HG03060 (cell line): ENCODE data around the gene TMEM218.

ENCODE experiments used
- ATAC-seq: cut with Tn5 transposase; IDR thresholded peaks from one replicate; pipeline ENCODE4 v1.9.1; 2021; ENCODE audit warnings: low read depth, moderate number of reproducible peaks; ENCODE audit not compliant: unreplicated experiment

Gene TMEM218

GRCh38 chr11:125132071-125132470, 20.6 kb upstream of the TMEM218 start:
- ATAC-seq, result no peak

DNA sequence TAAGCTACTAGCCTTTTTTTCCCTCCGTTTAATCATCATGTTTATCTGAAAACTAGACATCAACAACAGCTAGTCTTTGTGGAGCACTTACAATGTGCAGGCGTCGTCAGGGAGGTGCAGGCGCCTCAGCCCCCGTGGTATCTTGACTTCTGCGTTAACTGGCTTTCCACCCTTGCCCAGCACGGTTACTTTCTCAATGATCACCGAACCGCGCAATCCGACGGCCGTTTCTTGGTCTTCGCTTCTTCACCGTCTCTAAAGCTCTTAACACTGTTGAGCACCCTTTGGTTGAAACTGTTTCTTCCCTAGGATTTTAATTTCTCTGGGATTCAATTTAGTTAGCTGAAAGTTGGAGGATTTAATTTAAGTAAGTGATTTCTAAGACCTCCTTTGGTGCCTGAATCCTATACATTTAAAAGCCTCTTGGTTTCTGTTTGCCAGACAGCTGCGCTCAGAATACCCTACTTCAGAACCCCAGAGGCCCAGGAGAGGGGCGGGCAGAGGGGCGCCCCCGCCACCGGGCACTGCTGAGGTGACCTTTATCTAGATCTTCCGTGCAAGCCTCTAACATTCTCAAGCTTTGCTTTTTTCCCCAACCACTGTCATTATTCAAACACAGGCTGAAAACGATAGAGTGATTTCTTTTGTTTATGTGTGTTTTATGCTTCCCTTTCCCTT, 18.0 kb upstream of the TMEM218 start:
- ATAC-seq, result no peak

GRCh38 chr11:125128450-125128849, 17.0 kb upstream of the TMEM218 start:
- ATAC-seq, result no peak

DNA sequence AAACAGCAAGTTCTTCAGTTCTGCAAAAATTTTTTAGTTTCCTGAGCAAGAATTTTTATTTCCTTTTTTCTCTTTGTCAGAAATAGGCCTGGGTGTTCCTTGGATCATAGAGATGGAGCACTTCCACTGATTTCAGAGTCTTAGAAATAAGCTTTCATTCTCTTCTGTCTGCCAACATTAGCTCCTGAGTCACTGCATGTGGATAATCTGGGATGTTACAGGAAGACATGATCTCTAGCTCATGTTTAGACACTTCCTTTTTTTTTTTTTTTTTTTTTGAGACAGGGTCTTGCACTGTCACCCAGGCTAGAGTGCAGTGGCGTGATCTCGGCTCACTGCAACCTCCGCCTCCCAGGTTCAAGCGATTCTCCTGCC, 13.2 kb upstream of the TMEM218 start:
- ATAC-seq, result no peak

DNA sequence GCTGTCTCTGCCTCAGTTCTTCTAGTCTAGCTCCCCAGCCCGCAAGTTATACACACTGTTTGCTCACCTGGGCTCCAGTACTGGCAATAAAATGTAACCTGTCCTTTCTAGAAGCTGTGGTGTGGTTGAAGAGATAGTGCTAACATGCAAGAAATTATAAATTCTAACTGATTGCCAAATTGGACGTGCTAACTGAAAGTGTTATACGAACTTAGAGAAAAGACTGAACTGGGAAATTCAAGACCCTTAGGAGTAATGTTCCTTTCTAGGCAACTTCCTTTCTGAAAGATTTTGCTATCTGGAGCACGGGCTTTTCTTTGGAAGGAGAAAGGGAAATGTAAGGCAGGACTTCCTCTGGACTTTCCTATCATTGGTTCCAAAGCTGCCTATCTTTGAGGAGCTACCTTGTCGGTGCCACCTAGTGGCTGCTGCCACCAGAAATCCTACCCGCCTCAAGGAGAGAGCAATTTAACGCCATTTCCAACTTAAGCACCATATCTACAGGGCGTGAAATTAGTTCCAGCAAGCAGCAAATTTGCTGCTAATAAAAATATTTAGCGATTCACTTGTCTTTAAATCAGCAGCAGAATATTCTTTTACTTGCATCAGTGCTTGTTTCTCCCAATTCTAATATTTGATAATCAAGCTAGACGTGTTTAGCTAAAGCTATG, 12.7 kb upstream of the TMEM218 start:
- no peak for ATAC-seq

- ATAC-seq, result no peak
These were observed 11.9 kb upstream of the TMEM218 start for GRCh38 chr11:125123194-125123946.

GRCh38 chr11:125117429-125117828, 6.0 kb upstream of the TMEM218 start:
- no peak for ATAC-seq

GRCh38 chr11:125114518-125114917, 3.1 kb upstream of the TMEM218 start:
- no peak for ATAC-seq

DNA sequence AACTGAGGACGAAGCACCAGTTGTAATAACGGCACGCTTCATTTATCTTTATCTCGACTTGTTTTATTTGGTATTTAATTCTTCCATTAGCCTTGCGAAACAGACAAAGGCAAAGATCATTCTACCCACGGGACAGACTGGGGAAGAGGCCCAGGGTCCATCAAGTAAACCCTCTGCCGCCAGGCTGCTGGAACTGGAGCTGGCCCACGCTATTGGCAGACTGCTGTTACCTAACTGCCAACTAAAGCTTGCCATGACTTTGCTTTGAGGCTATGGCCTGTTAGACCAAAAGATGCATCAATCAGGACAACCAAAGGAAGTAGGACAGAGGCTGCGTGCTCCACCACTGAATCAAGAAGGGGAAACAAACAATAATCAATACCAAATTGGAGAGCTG, 780 bp upstream of the TMEM218 start:
- ATAC-seq, result no peak

DNA sequence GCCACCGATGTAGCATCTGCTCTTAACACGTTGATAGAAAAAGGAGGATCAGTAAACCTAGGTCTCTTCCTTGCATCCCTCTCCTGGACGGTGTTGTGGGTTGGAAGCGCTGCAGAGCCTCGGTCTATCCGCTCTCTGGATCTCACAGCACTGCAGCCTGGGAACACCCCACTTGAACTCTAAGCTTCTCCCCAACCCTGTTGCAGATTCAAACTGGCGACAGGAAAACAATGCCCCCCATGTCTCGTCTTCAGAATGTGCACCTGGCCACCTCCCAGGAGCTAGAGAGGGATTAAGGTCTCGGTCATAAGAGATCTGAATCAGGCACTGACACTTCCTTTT, 454 bp downstream of the TMEM218 start:
- ATAC-seq, result no peak

DNA sequence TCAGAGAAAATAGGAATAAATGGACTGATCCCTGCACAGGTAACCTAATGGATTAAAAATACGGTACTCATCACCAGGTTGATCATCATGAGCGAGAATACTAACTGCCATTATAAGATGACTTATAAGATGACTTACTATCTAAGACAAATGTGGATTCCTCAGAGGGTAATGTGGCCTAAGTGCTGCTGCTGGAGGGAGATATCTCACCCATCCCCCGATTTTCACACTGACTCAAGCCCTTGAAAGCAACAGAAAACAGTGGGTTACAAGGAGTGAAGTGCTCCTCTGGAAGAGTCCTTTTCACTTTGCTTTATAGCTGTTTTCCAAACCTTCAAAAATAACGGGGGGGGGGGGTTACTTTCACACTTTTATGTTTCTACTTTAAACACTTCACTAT, 920 bp downstream of the TMEM218 start:
- ATAC-seq, result no peak

DNA sequence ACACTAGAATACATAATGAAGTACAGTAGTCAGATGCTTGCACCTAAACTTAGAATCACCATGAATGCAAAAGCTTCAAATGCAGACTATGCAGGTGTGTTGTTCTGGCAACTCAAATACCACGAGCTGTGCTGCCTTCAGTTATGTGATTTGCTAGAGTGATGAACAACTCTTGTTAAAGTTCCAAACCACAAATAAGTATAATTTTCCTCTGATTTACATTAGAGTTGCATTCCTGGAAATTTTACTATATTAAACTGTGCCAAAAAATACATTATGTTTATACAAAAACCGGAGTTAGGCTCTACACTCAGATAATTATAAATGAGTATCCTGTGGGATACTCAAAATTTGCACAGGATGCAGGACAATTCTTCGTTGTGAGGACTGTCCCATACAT, 3.0 kb downstream of the TMEM218 start:
- no peak for ATAC-seq

GRCh38 chr11:125105926-125106325, 5.5 kb downstream of the TMEM218 start:
- ATAC-seq, result no peak

DNA sequence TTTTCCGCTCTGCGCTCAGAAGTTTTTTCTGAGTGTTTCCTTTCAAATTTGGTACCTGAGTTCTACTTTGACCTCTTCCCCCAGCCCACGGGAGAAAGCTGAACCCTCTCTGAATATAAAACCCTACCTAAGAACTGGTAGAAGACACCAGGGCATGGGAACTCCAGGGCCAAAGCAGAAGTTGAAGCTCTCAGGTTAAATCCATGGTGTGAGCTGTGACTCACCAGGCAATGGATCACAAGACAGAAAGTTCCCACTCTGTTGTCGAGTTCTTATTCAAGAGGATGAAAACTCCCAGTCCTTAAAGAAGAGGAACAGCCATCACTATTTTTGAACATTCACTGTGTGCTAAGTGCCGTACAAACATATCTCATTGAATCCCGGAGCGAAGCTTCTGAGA, 8.9 kb downstream of the TMEM218 start:
- no peak for ATAC-seq

GRCh38 chr11:125102025-125102424, 9.4 kb downstream of the TMEM218 start:
- ATAC-seq, result no peak

GRCh38 chr11:125101596-125101995, 9.8 kb downstream of the TMEM218 start:
- ATAC-seq, result no peak

GRCh38 chr11:125100136-125100535, 11.3 kb downstream of the TMEM218 start:
- no peak for ATAC-seq

DNA sequence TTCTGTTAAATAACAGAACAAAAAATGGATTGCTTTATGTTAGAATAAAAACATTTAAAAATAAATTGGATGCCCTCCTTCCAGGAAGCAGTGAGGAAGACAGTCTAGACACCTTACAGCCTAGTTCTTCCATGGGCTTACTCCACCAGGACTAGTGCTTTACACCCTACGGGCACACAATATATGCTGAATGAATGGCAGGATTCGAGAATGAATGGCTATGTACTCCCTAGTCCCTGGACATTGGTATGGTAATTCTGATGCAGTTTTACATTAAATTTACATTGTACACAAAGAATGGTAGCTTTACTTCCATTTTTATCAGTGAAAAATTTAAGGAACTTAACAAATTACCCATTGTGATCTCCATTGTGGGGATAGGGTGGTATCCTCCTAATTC, 16.7 kb downstream of the TMEM218 start:
- ATAC-seq, result no peak

GRCh38 chr11:125093502-125093901, 17.9 kb downstream of the TMEM218 start:
- no peak for ATAC-seq

DNA sequence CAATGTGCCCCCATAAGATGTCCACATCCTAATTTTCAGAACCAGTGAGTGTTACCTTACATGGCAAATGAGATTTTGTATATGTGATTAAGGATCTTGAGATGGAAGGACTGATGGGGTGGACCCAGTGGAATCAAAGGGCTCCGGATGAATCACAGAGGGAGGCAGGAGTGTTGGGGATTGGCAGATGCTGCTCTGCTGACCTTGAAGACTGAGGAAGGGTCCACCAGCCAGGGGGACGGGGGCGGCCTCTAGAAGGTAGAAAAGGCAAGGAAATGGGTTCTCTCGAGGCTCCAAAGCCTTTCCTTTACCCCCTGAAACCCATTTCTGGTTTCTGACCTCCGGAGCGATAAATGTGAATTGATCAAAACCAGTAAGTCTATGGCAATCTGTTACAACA, 18.8 kb downstream of the TMEM218 start:
- ATAC-seq, result no peak

DNA sequence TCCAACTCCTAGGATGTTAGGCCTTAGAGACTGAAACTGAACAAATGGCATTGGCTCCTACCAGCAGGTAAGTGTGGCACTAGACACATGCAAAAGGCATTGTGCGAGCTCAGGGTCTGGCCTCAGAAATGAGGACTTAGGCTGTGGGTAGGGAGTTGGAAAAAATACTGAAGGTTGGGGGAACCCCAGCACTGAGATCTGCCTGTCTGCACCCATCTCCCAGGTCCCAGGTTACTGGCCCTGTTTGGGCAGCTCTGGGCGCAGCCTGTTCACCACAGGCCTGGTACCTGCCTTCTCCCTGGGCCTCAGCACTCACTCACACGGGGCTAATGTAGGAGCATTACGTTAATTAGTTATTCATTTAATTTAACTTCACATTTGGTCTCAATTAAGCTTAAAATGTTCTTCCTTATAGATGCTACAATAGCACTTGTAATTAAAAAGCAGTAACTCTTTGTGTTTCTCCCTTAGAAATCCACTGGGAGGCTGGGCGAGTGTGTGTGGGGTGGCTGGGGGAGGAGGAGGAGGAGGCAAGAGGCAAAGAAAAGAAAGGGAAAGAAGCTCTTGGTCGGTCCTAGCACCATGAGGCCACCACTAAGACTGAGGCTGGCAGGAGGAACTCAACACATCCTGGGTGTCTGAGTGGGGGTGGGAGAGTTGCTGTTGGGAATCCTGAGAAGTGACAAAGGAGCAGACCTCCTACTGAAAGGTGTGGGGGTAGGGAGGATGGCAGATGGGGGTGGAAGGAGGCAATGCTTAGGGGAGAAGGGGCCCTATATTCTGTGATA, 19.4 kb downstream of the TMEM218 start:
- ATAC-seq, result no peak
